ENCODE data around the gene FXN.

Gene FXN

DNA sequence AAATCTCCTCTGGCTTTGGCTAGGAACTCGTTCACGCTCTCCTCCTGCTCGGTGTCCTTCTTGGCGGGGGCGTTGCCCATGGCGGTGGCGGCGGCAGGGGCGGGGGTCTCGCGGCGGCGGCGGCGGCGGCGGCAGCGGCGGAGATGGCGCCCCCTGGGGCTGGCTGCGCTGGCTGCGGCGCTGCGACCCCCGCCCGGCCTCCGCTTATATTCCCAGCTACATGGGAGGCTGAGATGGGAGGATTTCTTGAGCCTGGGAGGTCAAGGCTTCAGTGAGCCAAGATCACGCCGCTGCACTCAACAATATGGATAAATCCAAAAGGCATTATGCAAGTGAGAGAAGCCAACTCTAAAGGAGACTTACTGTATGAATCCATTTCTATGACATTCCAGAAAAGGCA is 21.5 kb upstream of the FXN start, which contains the start of gene PRKACG:
TSS of gene PRKACG (minus strand) at position 101 of the 400 bp plus-strand sequence. CDS start at position 80, 21 bp downstream.
- Mint-ChIP-seq H3K9me3 (no peaks in the 10 kb centered on the region), H3K27me3 (peaks cover 14% of the 10 kb centered on the region), H3K4me1 (peaks cover 15% of the 10 kb centered on the region), H3K4me3 (no peak within 1 kb of the TSS), H3K27ac (no peak within 1 kb of the TSS), H3K36me3 (ENCODE audit: low read depth) (no peaks in the 10 kb centered on the region)
- no peak for DNase-seq
- no peak for ATAC-seq

DNA sequence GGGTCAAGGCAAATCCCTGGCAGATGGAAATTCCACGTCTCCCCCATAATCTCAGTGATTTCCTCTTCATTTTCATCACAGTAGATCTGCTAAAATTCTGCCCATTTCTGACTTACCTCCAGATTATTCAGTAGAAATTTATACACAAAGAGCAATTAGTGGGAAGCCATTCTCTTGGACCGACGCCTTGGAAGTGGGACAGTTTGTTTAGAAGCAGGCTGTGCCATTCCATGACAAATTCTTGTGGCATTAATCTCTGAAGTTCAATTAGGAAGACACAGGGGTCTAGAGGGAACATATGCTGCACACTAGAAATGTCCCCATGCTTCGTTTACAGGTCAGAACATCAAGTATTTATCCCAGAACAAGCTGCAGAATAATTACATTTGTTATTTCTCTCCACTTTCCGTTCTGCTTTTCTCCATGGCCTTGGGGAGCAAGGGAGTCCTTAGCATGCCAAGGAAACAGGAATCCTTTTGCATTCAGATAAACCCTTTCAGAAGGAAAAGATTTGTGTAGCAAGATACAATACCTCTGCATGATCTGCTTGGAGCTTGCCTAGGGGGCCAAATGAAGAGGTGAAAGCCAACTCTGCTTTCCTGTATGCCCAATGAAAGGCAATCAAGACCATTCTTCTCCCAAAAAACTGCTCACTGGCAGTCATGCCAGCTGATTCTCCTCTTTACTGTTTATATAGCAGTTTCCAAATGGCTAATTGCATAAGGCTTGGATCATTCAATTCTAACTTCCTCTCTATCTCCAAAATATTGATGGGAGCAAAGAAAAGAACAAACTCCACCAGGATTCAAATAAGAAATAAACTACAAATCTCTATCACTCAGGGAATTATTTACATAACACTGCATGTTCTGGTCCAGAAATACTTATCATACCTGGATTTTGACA is 19.1 kb upstream of the FXN start:
- no peak overlapping the region for H3K27ac Mint-ChIP-seq
- no peaks in the 10 kb centered on the region for H3K36me3 Mint-ChIP-seq (ENCODE audit: low read depth)
- no peak overlapping the region for H3K4me3 Mint-ChIP-seq
- peaks cover 14% of the 10 kb centered on the region for H3K27me3 Mint-ChIP-seq
- DNase-seq (no peak), ATAC-seq (no peak)
- H3K4me1 Mint-ChIP-seq: peaks cover 29% of the 10 kb centered on the region
- no peaks in the 10 kb centered on the region for H3K9me3 Mint-ChIP-seq

DNA sequence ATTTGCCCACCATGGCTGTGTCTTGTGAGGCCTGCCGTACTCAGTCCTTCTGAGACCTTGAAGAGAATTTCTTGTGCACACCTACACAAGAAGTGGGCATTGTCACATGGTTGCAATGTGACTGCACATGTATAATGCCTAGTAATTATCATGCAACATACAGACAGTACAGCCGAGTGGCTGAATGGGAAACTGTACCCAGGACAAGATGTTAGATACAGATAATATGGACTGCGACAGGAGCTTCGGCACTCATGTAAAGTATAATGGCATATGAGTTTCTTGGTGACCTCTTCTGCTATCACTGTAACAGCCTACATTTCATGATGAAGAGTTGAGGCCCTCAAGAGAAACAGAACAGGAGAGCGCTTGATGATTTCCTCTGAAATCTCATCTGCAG is 16.8 kb upstream of the FXN start:
- no peak overlapping the region for H3K4me3 Mint-ChIP-seq
- no peak for ATAC-seq
- H3K9me3 Mint-ChIP-seq: no peaks in the 10 kb centered on the region
- H3K36me3 Mint-ChIP-seq (ENCODE audit: low read depth): no peaks in the 10 kb centered on the region
- no peak overlapping the region for H3K27ac Mint-ChIP-seq
- H3K4me1 Mint-ChIP-seq: peaks cover 25% of the 10 kb centered on the region
- DNase-seq: no peak
- peaks cover 3% of the 10 kb centered on the region for H3K27me3 Mint-ChIP-seq

DNA sequence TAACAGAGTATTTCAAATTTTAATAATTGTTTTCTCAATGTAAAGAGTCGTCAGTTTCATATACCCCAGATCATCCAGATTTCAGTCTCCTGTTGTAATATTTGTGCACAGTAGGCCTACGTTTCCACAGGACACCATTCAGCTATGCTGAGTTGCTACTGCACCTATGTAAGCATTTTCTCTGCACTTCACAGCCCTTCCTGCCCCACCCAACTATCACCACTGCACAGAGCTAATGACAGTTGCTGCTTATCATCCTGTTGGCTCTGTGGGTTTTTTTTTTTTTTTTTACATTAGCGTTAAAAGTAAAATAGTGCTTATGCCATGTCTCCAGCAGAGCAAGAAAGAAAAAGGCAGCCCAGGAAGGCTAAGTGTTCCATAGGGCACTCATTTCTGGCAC is 15.7 kb upstream of the FXN start:
- no peak overlapping the region for H3K4me3 Mint-ChIP-seq
- DNase-seq: no peak

DNA sequence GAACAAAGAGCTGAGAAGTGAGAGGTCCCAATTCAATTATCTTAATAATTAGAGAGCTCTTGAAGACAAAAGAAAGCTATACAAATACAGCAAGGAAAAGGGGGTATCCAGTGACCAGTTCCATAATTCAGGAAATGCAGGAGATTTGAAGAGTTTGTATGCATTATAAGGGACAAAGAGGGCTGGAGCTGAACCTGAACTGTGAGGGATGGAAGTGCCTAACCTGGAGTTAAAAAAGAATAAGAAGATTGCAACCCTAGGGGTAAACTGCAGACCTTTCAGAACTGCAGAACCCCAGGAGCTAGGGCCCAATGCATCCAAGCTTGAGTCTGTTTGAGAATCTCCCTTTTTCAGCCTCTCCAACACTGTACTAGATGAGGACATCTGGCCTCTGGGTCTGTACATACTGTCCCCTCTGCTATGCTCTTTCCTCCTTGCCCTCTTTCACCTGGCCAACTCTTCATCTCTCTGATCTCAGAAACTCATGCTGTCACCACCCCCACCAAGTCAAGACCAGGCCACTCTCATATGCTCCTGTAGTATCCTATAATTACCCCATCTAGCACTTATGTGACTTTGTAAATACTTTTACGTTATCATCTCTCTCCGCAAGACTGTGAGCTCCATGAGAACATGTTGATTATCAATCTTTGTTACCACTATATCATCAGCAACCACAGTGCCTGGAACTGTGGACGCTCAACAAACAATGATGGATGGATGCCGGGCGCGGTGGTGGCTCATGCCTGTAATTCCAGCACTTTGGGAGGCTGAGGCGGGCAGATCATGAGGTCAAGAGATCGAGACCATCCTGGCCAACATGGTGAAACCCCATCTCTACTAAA is 15.0 kb upstream of the FXN start:
- Mint-ChIP-seq H3K4me1 (peaks cover 25% of the 10 kb centered on the region), H3K4me3 (no peak overlapping the region), H3K9me3 (no peaks in the 10 kb centered on the region), H3K27me3 (no peaks in the 10 kb centered on the region), H3K27ac (no peak overlapping the region), H3K36me3 (ENCODE audit: low read depth) (no peaks in the 10 kb centered on the region)
- no peak for ATAC-seq
- DNase-seq: no peak

More for the DNA sequence above, 15.7 kb upstream of the FXN start:
- Mint-ChIP-seq H3K27me3 (no peaks in the 10 kb centered on the region), H3K36me3 (ENCODE audit: low read depth) (no peaks in the 10 kb centered on the region), H3K9me3 (no peaks in the 10 kb centered on the region), H3K27ac (no peak overlapping the region), H3K4me1 (peaks cover 25% of the 10 kb centered on the region)
- ATAC-seq: peak; percentile 43

DNA sequence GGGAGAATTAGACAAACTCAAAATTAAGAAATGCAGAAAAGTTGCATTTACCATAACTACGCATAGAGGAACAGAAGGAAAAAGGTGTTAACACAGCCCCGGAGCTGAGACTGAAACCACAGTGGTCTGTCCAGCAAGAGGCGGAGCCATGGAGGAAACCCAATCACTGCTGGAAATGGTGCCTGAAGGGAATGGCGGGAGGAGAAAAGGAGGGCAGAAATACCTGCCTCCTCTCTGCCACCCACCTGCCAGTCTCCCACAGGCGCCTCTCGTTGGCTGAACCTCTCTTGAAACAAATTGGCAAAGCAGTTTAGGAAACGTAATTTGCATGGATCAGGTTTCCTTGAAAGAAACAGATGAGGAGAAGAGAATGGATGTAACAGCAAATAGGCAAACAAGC is 11.9 kb upstream of the FXN start:
- Mint-ChIP-seq H3K4me1 (peaks cover 37% of the 10 kb centered on the region), H3K9me3 (no peaks in the 10 kb centered on the region)

DNA sequence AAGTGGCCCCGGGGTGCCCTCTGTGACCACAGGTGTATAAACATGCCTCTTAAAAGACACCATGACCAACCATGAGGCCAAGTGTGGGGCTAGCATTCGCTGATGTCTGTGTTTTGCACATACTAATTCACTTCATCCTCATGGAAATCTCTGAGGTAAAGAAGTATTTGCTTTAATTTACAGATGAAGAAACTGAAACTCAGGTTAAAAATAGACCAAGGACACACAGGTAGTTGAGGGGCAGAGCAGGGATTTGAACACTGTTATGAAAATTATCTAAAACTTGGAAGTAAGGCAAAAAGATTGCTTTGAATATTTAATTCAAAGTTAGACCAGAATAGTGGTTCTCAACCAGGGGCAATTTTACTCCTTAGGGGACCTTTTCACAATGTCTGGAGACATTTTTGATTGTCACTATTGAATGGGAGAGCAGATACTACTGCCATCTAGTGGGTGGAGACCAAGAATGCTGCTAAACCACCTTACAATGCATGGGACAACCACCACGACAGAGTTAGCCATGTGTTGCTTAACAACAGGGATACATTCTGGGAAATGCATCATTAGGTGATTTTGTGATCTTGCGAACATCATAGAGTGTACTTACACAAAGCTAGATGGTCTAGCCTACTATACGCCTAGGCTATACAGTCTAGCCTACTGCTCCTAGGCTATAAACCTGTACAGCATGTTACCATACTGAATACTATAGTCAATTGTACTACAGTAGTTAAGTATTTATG is 8.0 kb upstream of the FXN start:
- no peaks in the 10 kb centered on the region for H3K27me3 Mint-ChIP-seq
- ATAC-seq: peak; percentile 74
- H3K36me3 Mint-ChIP-seq (ENCODE audit: low read depth): no peaks in the 10 kb centered on the region
- peaks cover 43% of the 10 kb centered on the region for H3K4me1 Mint-ChIP-seq
- H3K4me3 Mint-ChIP-seq: no peak overlapping the region
- DNase-seq: peak; percentile 36
- peaks cover 5% of the 10 kb centered on the region for H3K9me3 Mint-ChIP-seq
- no peak overlapping the region for H3K27ac Mint-ChIP-seq

More for the DNA sequence above, 11.9 kb upstream of the FXN start:
- Mint-ChIP-seq H3K4me3 (no peak overlapping the region), H3K27me3 (no peaks in the 10 kb centered on the region), H3K27ac (no peak overlapping the region), H3K36me3 (ENCODE audit: low read depth) (no peaks in the 10 kb centered on the region)
- DNase-seq (no peak), ATAC-seq (no peak)

DNA sequence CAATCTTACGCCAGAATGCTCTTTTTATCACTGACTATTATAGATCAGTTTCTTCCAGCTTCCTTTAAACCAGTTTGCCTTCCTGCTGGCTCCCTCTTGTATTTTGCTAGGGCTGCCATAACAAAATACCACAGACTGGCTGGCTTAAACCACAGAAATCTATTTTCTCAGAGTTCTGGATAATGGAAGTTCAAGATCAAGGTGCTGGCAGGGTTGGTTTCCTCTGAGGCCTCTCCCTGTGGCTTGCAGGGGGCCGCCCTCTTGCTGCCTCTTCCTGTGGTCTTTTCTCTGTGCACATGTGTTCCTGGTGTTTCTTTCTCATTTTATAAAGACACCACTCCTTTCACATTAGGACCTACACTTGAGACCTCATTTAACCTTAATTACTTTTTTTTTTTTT is 6.8 kb upstream of the FXN start:
- H3K27me3 Mint-ChIP-seq: no peaks in the 10 kb centered on the region
- H3K36me3 Mint-ChIP-seq (ENCODE audit: low read depth): no peaks in the 10 kb centered on the region
- H3K9me3 Mint-ChIP-seq: peaks cover 5% of the 10 kb centered on the region
- ATAC-seq (peak; percentile 52), DNase-seq (peak; percentile 30)
- H3K4me1 Mint-ChIP-seq: peaks cover 39% of the 10 kb centered on the region
- H3K27ac Mint-ChIP-seq: peak overlapping the region; percentile 66
- no peak overlapping the region for H3K4me3 Mint-ChIP-seq

DNA sequence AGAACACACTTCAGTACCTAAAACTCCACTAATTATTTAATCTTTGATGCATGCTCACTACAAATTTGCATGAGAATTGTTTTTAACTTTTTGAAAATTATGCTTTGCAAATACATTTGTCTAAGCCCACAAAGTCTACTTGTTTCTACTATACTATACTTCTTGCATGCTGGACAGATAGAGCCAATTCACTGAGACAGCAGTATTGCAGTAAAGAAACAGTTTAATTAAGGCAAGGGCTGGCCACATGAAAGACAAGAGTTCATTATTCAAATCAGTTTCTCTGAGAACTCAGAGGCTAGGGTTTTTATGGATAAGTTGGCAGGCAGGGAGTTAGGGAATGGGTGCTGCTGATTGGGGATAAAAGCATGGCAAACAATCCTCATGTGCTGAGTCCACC is 6.0 kb upstream of the FXN start:
- Mint-ChIP-seq H3K4me3 (no peak overlapping the region), H3K27ac (no peak overlapping the region), H3K9me3 (peaks cover 5% of the 10 kb centered on the region)

DNA sequence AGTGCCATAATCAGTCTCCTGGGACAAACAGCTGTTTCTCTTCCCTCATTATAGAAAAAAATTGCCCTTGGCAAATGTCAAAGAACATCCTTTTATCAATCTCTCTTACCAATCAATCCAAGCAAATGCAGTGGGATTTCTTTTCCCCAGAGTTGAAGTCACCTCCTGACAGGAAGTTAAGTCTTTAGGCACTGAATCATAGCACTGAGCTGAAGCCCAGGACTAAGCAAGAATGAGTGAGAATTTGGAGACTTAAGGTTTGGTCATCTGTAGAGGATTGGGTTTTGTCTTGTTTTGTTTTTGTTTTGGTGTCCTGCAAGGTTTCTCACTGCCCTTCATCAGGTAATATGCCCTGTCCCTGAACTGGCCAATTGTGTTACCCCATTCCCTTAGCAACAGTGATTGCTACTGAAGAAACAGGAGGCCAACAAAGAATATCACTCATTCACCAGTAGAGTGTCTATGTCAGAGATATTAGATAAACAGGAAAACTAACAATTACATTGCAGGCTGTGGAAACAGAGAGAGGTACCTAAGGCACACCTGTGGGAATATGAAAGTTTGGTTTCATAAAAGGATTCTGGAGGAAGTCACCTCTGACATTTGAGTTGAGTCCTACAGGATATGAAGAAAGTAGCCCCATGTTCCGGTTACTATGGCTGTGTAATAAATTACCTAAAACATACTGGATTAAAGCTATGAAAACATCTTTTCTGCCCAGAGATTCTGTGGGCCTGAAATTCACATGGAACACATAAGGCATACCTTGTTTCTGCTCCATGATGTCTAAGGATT is 4.5 kb upstream of the FXN start:
- Mint-ChIP-seq H3K36me3 (ENCODE audit: low read depth) (no peaks in the 10 kb centered on the region), H3K9me3 (peaks cover 5% of the 10 kb centered on the region), H3K27me3 (no peaks in the 10 kb centered on the region), H3K4me3 (no peak overlapping the region), H3K27ac (no peak overlapping the region), H3K4me1 (peaks cover 42% of the 10 kb centered on the region)
- ATAC-seq (no peak), DNase-seq (no peak)

More for the DNA sequence above, 6.0 kb upstream of the FXN start:
- peaks cover 39% of the 10 kb centered on the region for H3K4me1 Mint-ChIP-seq
- DNase-seq (no peak), ATAC-seq (no peak)
- H3K27me3 Mint-ChIP-seq: no peaks in the 10 kb centered on the region
- H3K36me3 Mint-ChIP-seq (ENCODE audit: low read depth): no peaks in the 10 kb centered on the region

DNA sequence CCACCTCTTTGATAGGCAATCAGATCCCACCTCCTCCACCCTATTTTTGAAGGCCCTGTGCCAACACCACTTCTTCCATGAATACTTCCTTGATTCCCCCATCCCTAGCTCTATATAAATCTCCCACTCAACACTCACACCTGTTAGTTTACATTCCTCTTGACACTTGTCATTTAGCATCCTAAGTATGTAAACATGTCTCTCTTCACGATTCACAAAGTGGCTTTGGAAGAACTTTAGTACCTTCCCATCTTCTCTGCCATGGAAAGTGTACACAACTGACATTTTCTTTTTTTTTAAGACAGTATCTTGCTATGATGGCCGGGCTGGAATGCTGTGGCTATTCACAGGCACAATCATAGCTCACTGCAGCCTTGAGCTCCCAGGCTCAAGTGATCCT is 1.5 kb upstream of the FXN start:
- ATAC-seq: no peak

DNA sequence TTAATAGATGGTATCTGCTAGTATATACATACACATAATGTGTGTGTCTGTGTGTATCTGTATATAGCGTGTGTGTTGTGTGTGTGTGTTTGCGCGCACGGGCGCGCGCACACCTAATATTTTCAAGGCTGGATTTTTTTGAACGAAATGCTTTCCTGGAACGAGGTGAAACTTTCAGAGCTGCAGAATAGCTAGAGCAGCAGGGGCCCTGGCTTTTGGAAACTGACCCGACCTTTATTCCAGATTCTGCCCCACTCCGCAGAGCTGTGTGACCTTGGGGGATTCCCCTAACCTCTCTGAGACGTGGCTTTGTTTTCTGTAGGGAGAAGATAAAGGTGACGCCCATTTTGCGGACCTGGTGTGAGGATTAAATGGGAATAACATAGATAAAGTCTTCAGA is 757 bp downstream of the FXN start:
- Mint-ChIP-seq H3K27me3 (no peaks in the 10 kb centered on the region), H3K9me3 (no peaks in the 10 kb centered on the region), H3K27ac (peak overlapping the region; percentile 98), H3K4me3 (peak overlapping the region; percentile 97), H3K4me1 (peaks cover 18% of the 10 kb centered on the region), H3K36me3 (ENCODE audit: low read depth) (peaks cover 7% of the 10 kb centered on the region)
- peak; percentile 64 for ATAC-seq
- peak; percentile 35 for DNase-seq

More for the DNA sequence above, 1.5 kb upstream of the FXN start:
- Mint-ChIP-seq H3K4me1 (peaks cover 35% of the 10 kb centered on the region), H3K4me3 (no peak overlapping the region), H3K9me3 (peaks cover 5% of the 10 kb centered on the region), H3K27me3 (no peaks in the 10 kb centered on the region), H3K36me3 (ENCODE audit: low read depth) (peaks cover 2% of the 10 kb centered on the region), H3K27ac (no peak overlapping the region)
- no peak for DNase-seq

DNA sequence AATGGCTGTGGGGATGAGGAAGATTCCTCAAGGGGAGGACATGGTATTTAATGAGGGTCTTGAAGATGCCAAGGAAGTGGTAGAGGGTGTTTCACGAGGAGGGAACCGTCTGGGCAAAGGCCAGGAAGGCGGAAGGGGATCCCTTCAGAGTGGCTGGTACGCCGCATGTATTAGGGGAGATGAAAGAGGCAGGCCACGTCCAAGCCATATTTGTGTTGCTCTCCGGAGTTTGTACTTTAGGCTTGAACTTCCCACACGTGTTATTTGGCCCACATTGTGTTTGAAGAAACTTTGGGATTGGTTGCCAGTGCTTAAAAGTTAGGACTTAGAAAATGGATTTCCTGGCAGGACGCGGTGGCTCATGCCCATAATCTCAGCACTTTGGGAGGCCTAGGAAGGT is 1.2 kb downstream of the FXN start:
- ATAC-seq (no peak), DNase-seq (no peak)
- peak overlapping the region; percentile 98 for H3K27ac Mint-ChIP-seq
- H3K4me1 Mint-ChIP-seq: peaks cover 18% of the 10 kb centered on the region
- peak overlapping the region; percentile 97 for H3K4me3 Mint-ChIP-seq
- H3K9me3 Mint-ChIP-seq: no peaks in the 10 kb centered on the region
- no peaks in the 10 kb centered on the region for H3K27me3 Mint-ChIP-seq
- H3K36me3 Mint-ChIP-seq (ENCODE audit: low read depth): peaks cover 7% of the 10 kb centered on the region

DNA sequence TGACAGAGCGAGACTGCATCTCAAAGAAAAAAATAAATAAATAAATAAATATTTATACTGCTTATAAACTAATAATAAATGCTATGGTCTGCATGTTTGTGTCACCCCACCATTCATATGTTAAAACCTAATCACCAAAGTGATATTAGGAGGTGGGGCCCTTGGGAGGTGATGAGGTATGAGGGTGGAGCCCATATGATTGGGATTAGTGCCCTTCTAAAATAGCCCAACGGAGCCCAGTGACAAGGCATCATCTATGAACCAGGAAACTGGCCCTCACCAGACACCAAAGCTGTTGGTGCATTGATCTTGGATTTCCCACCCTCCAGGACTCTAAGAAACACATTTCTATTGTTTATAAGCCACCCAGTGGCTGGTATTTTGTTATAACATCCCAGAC is 5.1 kb downstream of the FXN start:
- ATAC-seq: no peak
- no peaks in the 10 kb centered on the region for H3K27me3 Mint-ChIP-seq
- H3K4me1 Mint-ChIP-seq: peaks cover 26% of the 10 kb centered on the region
- H3K36me3 Mint-ChIP-seq (ENCODE audit: low read depth): peaks cover 7% of the 10 kb centered on the region
- no peak overlapping the region for H3K27ac Mint-ChIP-seq
- H3K9me3 Mint-ChIP-seq: no peaks in the 10 kb centered on the region
- H3K4me3 Mint-ChIP-seq: no peak overlapping the region
- no peak for DNase-seq

Data from activated naive CD8-positive, alpha-beta T cell treated with anti-CD3 and anti-CD28 coated beads, Interleukin-2, amount 50 U/mL, for 24 hours (primary cell).